ENCODE results near the gene IBSP. TPM values are rescaled to one million over a fixed set of nuclear protein-coding genes. Genes with fewer than 3 reads are reported as not detected.

The IBSP gene
- total RNA-seq, 2 experiments from 2014 or later = not detected

- H3K4me1 ChIP-seq (ENCODE audit: insufficient read depth, low read length) = no peaks in the 10 kb centered on the region
- H3K36me3 ChIP-seq (ENCODE audit: insufficient read depth, low read length) = no peaks in the 10 kb centered on the region
- H3K4me1 Mint-ChIP-seq (ENCODE audit: low read depth) = no peaks in the 10 kb centered on the region
- TF ChIP-seq CTCF (IDR thresholded peaks at IDR 0.05) = no peak
- intact Hi-C loops (cut with DNase I, micrococcal nuclease) = no loop called here
- no peak within 1 kb of the TSS for H3K27ac ChIP-seq (ENCODE audit: low read depth in 1 of 2, low read length in 2 of 2)
- no peaks in the 10 kb centered on the region for H3K27me3 ChIP-seq (ENCODE audit: control insufficient read depth in 1 of 2, insufficient read depth in 2 of 2, low read length in 2 of 2)
- no peak for ATAC-seq (ENCODE audit: poor library complexity)
- H3K4me3 ChIP-seq (ENCODE audit: low read length) = no peak within 1 kb of the TSS
- DNase-seq = no peak
- ChIA-PET CTCF (no interaction called here), POLR2A (no interaction called here)
- no peak within 1 kb of the TSS for H3K27ac Mint-ChIP-seq
- no peaks in the 10 kb centered on the region for H3K9me3 Mint-ChIP-seq
- H3K36me3 Mint-ChIP-seq (ENCODE audit: low read depth) = no peaks in the 10 kb centered on the region
- H3K4me3 Mint-ChIP-seq = no peak within 1 kb of the TSS
- H3K27me3 Mint-ChIP-seq = peaks cover 14% of the 10 kb centered on the region
- no peaks in the 10 kb centered on the region for H3K9me3 ChIP-seq (ENCODE audit: control insufficient read depth in 1 of 2, insufficient read depth in 1 of 2, low read length in 2 of 2)
Measured at GRCh38 chr4:87832669-87833068, 33.3 kb downstream of the IBSP start, which contains the start of gene MEPE. Gene MEPE, plus strand, starts transcription at chr4:87832969. Its CDS starts 1,746 bp downstream, at chr4:87834715.

DNA sequence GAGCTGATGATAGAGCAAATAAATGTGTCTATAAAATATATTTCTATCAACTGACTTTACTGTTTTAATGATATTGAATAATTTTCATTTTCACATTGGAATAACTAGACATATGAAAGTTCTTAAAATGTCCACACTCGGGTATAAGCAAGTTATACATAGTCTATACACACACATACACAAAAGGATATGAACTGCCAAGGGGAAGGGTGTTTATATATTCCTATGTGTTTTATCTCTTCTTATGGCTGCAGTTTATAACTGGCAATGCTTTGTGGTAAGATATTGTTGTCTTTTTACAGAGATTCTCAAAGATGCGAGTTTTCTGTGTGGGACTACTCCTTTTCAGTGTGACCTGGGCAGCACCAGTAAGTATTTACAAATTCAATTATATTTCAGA is 35.0 kb downstream of the IBSP start:
- Histone ChIP-seq H3K27me3 (ENCODE audit: control insufficient read depth in 1 of 2, insufficient read depth in 2 of 2, low read length in 2 of 2) (no peaks in the 10 kb centered on the region), H3K9me3 (ENCODE audit: control insufficient read depth in 1 of 2, insufficient read depth in 1 of 2, low read length in 2 of 2) (no peaks in the 10 kb centered on the region), H3K27ac (ENCODE audit: low read depth in 1 of 2, low read length in 2 of 2) (no peak overlapping the region), H3K4me3 (ENCODE audit: low read length) (no peak overlapping the region), H3K36me3 (ENCODE audit: insufficient read depth, low read length) (no peaks in the 10 kb centered on the region), H3K4me1 (ENCODE audit: insufficient read depth, low read length) (no peaks in the 10 kb centered on the region)
- no peak for TF ChIP-seq CTCF (IDR thresholded peaks at IDR 0.05)
- Mint-ChIP-seq H3K9me3 (no peaks in the 10 kb centered on the region), H3K36me3 (ENCODE audit: low read depth) (no peaks in the 10 kb centered on the region), H3K4me3 (no peak overlapping the region), H3K27me3 (peaks cover 10% of the 10 kb centered on the region), H3K27ac (no peak overlapping the region), H3K4me1 (ENCODE audit: low read depth) (no peaks in the 10 kb centered on the region)
- intact Hi-C loops (cut with DNase I, micrococcal nuclease) = no loop called here
- ChIA-PET POLR2A (no interaction called here), CTCF (no interaction called here)
- ATAC-seq (ENCODE audit: poor library complexity) = no peak
- DNase-seq = no peak

DNA sequence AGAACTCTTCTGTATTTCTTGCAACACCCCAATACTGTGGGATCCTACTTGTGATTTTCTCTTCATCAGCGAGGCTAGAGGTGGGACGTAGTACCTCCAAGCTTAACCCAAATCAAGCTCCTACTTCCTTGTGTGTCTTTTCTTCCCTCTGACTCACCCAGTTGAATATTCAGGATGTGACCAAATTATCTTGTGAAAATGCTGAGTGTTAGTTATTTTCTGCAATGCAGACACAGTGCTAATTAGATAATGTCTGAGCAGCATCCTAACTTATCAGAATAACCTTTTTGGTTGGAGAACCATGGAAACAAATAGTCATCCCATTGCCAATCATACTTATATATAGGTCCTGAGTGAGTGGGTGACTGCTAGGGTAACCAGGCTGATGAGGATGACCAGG is 35.8 kb downstream of the IBSP start:
- no peak for TF ChIP-seq CTCF (IDR thresholded peaks at IDR 0.05)
- intact Hi-C loops (cut with DNase I, micrococcal nuclease) = no loop called here
- CTCF ChIA-PET = no interaction called here

More for the DNA sequence above, 35.8 kb downstream of the IBSP start:
- no peak overlapping the region for H3K4me3 Mint-ChIP-seq
- ATAC-seq (ENCODE audit: poor library complexity) (no peak), DNase-seq (no peak)
- POLR2A ChIA-PET = no interaction called here
- H3K27ac Mint-ChIP-seq = no peak overlapping the region
- no peaks in the 10 kb centered on the region for H3K36me3 Mint-ChIP-seq (ENCODE audit: low read depth)
- Histone ChIP-seq H3K4me3 (ENCODE audit: low read length) (no peak overlapping the region), H3K27ac (ENCODE audit: low read depth in 1 of 2, low read length in 2 of 2) (no peak overlapping the region), H3K36me3 (ENCODE audit: insufficient read depth, low read length) (no peaks in the 10 kb centered on the region), H3K9me3 (ENCODE audit: control insufficient read depth in 1 of 2, insufficient read depth in 1 of 2, low read length in 2 of 2) (no peaks in the 10 kb centered on the region), H3K27me3 (ENCODE audit: control insufficient read depth in 1 of 2, insufficient read depth in 2 of 2, low read length in 2 of 2) (peaks cover 0 to 4% of the 10 kb centered on the region in 2 experiments), H3K4me1 (ENCODE audit: insufficient read depth, low read length) (no peaks in the 10 kb centered on the region)
- H3K4me1 Mint-ChIP-seq (ENCODE audit: low read depth) = no peaks in the 10 kb centered on the region
- peaks cover 9% of the 10 kb centered on the region for H3K27me3 Mint-ChIP-seq
- H3K9me3 Mint-ChIP-seq = no peaks in the 10 kb centered on the region

All from CD4-positive, alpha-beta T cell (primary cell).